Nephron progenitor cell (in vitro differentiated cells): ENCODE measurements around the gene TNFRSF4.

Experiments
- DNase-seq: peaks from one replicate; pipeline ENCODE4 v3.0.0; 2021
- H3K27ac Mint-ChIP-seq: 2 replicates; pipeline ENCODE4 v1.8.0; 2021; ENCODE audit warnings: mild to moderate bottlenecking, moderate library complexity, mixed read lengths
- H3K27me3 Mint-ChIP-seq: 2 replicates; pipeline ENCODE4 v1.8.0; 2021; ENCODE audit warnings: mild to moderate bottlenecking, low read depth, mixed read lengths; ENCODE audit not compliant: poor library complexity
- H3K36me3 Mint-ChIP-seq: 2 replicates; pipeline ENCODE4 v1.8.0; 2021; ENCODE audit warnings: low read depth, mixed read lengths
- H3K4me1 Mint-ChIP-seq: 2 replicates; pipeline ENCODE4 v1.8.0; 2021; ENCODE audit warnings: mixed read lengths
- H3K4me3 Mint-ChIP-seq: 2 replicates; pipeline ENCODE4 v1.8.0; 2021; ENCODE audit warnings: mild to moderate bottlenecking, moderate library complexity, mixed read lengths
- H3K9me3 Mint-ChIP-seq: 2 replicates; pipeline ENCODE4 v1.8.0; 2021; ENCODE audit warnings: mild to moderate bottlenecking, moderate library complexity, mixed read lengths
- TF ChIP-seq, protein P1 (sequence below): fragments of 200-600 bp; sonication (generic); IDR thresholded peaks from 2 replicates; pipeline ENCODE4 v1.5.0; 2021; ENCODE audit warnings: antibody characterized with exemption

TNFRSF4 gene

DNA sequence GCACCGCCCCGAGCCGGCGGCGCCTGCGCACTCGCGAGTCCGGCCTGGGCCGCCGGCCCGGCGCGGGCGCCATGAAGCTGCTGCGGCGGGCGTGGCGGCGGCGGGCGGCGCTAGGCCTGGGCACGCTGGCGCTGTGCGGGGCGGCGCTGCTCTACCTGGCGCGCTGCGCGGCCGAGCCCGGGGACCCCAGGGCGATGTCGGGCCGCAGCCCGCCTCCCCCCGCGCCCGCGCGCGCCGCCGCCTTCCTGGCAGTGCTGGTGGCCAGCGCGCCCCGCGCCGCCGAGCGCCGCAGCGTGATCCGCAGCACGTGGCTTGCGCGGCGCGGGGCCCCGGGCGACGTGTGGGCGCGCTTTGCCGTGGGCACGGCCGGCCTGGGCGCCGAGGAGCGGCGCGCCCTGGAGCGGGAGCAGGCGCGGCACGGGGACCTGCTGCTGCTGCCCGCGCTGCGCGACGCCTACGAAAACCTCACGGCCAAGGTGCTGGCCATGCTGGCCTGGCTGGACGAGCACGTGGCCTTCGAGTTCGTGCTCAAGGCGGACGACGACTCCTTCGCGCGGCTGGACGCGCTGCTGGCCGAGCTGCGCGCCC lies 18.3 kb upstream of the TNFRSF4 start, which contains the start of gene B3GALT6:
Gene B3GALT6 (plus strand): TSS at position 30 of the 588 bp plus-strand sequence. CDS start 42 bp downstream, at position 72.
- H3K9me3 Mint-ChIP-seq: peaks cover 4% of the 10 kb centered on the region
- peaks cover 46% of the 10 kb centered on the region for H3K4me1 Mint-ChIP-seq
- H3K4me3 Mint-ChIP-seq: peak within 1 kb of the TSS; percentile 93
- peak within 1 kb of the TSS; percentile 95 for H3K27ac Mint-ChIP-seq
- peaks cover 2% of the 10 kb centered on the region for H3K27me3 Mint-ChIP-seq
- DNase-seq: no peak
- peaks cover 27% of the 10 kb centered on the region for H3K36me3 Mint-ChIP-seq
- TF ChIP-seq, protein P1, sequence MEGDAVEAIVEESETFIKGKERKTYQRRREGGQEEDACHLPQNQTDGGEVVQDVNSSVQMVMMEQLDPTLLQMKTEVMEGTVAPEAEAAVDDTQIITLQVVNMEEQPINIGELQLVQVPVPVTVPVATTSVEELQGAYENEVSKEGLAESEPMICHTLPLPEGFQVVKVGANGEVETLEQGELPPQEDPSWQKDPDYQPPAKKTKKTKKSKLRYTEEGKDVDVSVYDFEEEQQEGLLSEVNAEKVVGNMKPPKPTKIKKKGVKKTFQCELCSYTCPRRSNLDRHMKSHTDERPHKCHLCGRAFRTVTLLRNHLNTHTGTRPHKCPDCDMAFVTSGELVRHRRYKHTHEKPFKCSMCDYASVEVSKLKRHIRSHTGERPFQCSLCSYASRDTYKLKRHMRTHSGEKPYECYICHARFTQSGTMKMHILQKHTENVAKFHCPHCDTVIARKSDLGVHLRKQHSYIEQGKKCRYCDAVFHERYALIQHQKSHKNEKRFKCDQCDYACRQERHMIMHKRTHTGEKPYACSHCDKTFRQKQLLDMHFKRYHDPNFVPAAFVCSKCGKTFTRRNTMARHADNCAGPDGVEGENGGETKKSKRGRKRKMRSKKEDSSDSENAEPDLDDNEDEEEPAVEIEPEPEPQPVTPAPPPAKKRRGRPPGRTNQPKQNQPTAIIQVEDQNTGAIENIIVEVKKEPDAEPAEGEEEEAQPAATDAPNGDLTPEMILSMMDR: no peak

GRCh38 chr1:1231400-1232207 lies 17.7 kb upstream of the TNFRSF4 start, which contains the start of gene SDF4:
SDF4 (minus strand) TSS chr1:1232001; CDS start chr1:1228772, 3,229 bp downstream.
- peak; percentile 96 for DNase-seq
- H3K27ac Mint-ChIP-seq: peak within 1 kb of the TSS; percentile 95
- TF ChIP-seq, protein P1: no peak
- H3K4me3 Mint-ChIP-seq: peak within 1 kb of the TSS; percentile 93
- H3K4me1 Mint-ChIP-seq: peaks cover 39% of the 10 kb centered on the region
- H3K36me3 Mint-ChIP-seq: peaks cover 27% of the 10 kb centered on the region
- peaks cover 4% of the 10 kb centered on the region for H3K9me3 Mint-ChIP-seq
- H3K27me3 Mint-ChIP-seq: peaks cover 2% of the 10 kb centered on the region

DNA sequence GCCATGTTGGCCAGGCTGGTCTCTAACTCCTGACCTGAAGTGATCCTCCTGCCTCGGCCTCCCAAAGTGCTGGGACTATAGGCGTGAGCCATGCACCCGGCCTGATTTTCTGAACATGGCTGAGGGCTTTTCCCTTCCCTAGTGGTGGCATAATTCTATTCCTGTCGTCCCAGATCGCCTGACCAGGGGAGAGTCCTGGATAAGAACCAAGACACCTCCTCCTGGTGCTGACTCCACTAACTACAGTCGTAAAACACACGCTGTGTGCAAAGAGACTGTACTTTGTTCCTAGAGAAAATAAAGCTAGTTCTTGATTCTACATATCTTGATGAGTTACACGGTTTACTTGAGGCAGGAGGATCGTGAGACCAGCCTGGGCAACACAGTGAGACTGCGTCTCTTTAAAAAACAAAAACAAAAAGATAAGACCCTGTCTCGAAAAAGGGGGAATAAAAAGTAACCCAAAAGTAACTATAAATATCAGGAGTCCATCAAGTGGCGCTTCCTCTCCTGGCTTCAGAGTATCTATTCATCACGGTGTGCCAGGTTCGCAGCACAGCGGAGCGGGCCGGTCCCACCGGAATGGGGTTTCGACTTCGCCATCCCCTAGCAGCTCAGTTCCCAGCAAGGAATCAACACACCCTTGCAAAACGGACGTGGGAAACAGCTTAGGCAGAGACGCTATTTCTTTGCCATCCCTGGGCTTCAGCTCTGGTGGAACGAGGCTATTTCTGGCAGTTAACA lies 16.9 kb upstream of the TNFRSF4 start:
- TF ChIP-seq, protein P1: no peak
- Mint-ChIP-seq H3K27ac (peak overlapping the region; percentile 95), H3K4me3 (peak overlapping the region; percentile 93), H3K9me3 (peaks cover 4% of the 10 kb centered on the region), H3K4me1 (peaks cover 39% of the 10 kb centered on the region), H3K27me3 (peaks cover 2% of the 10 kb centered on the region), H3K36me3 (peaks cover 33% of the 10 kb centered on the region)
- DNase-seq: no peak

- H3K4me3 Mint-ChIP-seq: peak overlapping the region; percentile 60
- peaks cover 34% of the 10 kb centered on the region for H3K4me1 Mint-ChIP-seq
Measured at GRCh38 chr1:1229770-1230169, 15.8 kb upstream of the TNFRSF4 start.

GRCh38 chr1:1228596-1229321 lies 14.8 kb upstream of the TNFRSF4 start:
- Mint-ChIP-seq H3K36me3 (peaks cover 28% of the 10 kb centered on the region), H3K4me3 (no peak overlapping the region), H3K4me1 (peaks cover 24% of the 10 kb centered on the region), H3K27ac (no peak overlapping the region), H3K27me3 (peaks cover 5% of the 10 kb centered on the region), H3K9me3 (peaks cover 4% of the 10 kb centered on the region)
- TF ChIP-seq, protein P1: no peak
- no peak for DNase-seq

More at GRCh38 chr1:1229770-1230169, 15.8 kb upstream of the TNFRSF4 start:
- Mint-ChIP-seq H3K27ac (no peak overlapping the region), H3K9me3 (peaks cover 4% of the 10 kb centered on the region), H3K27me3 (peaks cover 5% of the 10 kb centered on the region), H3K36me3 (peaks cover 35% of the 10 kb centered on the region)
- no peak for DNase-seq
- TF ChIP-seq, protein P1: no peak
